K562 (cell line): Measurements from ENCODE around the gene ACTN3. TPM values are rescaled to one million over a fixed set of nuclear protein-coding genes. Genes with fewer than 3 reads are reported as not detected.

Source experiments
- ARHGAP35 ChIP-seq: fragments of 450-650 bp; IDR thresholded peaks from 2 replicates; pipeline ENCODE4 v1.6.1; 2018; ENCODE audit not compliant: partially characterized antibody
- ARID4B ChIP-seq: sonication (generic); formaldehyde crosslinking; IDR thresholded peaks from 2 replicates; pipeline ENCODE4 v1.8.0; 2022; ENCODE audit warnings: mild to moderate bottlenecking, missing genetic modification reagents
- C11orf30 ChIP-seq: fragments of 450-650 bp; IDR thresholded peaks from 2 replicates; pipeline ENCODE4 v1.6.1; 2016; ENCODE audit warnings: low read depth, mild to moderate bottlenecking
- CBX1 ChIP-seq: sonication (generic); IDR thresholded peaks from 2 replicates; pipeline ENCODE4 v1.6.1; 2016; ENCODE audit warnings: antibody characterized with exemption, low read depth, mild to moderate bottlenecking
- CHD2 ChIP-seq: IDR thresholded peaks from 2 replicates; pipeline ENCODE4 v1.6.1; 2011; ENCODE audit warnings: low read depth, low read length
- ELF2 ChIP-seq: fragments of 250-450 bp; sonication (Bioruptor Pico); IDR thresholded peaks from 2 replicates; pipeline ENCODE4 v1.5.0; 2021; ENCODE audit warnings: mild to moderate bottlenecking
- HDAC3 ChIP-seq: fragments of 450-650 bp; IDR thresholded peaks from 2 replicates; pipeline ENCODE4 v1.6.1; 2018; ENCODE audit warnings: borderline replicate concordance, mild to moderate bottlenecking, moderate library complexity; ENCODE audit not compliant: partially characterized antibody
- MECOM ChIP-seq: fragments of 250-450 bp; sonication (Bioruptor Pico); IDR thresholded peaks from 2 replicates; pipeline ENCODE4 v1.8.0; 2022; ENCODE audit warnings: inconsistent platforms
- NFIX ChIP-seq: fragments of 250-450 bp; sonication (Bioruptor Pico); IDR thresholded peaks from 2 replicates; pipeline ENCODE4 v1.4.0; 2020; ENCODE audit warnings: low read depth, mild to moderate bottlenecking, moderate library complexity
- RFX7 ChIP-seq: fragments of 250-450 bp; sonication (Bioruptor Pico); IDR thresholded peaks from 2 replicates; pipeline ENCODE4 v1.5.1; 2021; ENCODE audit warnings: mild to moderate bottlenecking
- SIX5 ChIP-seq, 2 experiments: IDR thresholded peaks; 2 replicates each; pipeline ENCODE4 v1.6.1; 2011; ENCODE audit warnings: low read length in 2 of 2, borderline replicate concordance in 1 of 2, low read depth in 1 of 2, mild to moderate bottlenecking in 1 of 2, moderate library complexity in 1 of 2; ENCODE audit not compliant: insufficient read depth in 1 of 2
- SREBF1 ChIP-seq: fragments of 150-350 bp; IDR thresholded peaks from 2 replicates; pipeline ENCODE4 v1.6.1; 2014; ENCODE audit warnings: antibody characterized with exemption, low read depth, low read length, borderline replicate concordance
- TBL1XR1 ChIP-seq, 2 experiments: IDR thresholded peaks; 2 replicates each; pipeline ENCODE4 v1.6.1; 2012; ENCODE audit warnings: improper control_type of control experiment in 2 of 2, low read length in 2 of 2, mild to moderate bottlenecking in 1 of 2
- THRAP3 ChIP-seq: fragments of 450-650 bp; IDR thresholded peaks from 2 replicates; pipeline ENCODE4 v1.6.1; 2016; ENCODE audit warnings: mild to moderate bottlenecking, inconsistent platforms, borderline replicate concordance
- ZBTB49 ChIP-seq: sonication (generic); formaldehyde crosslinking; IDR thresholded peaks from 2 replicates; pipeline ENCODE4 v1.8.0; 2022; ENCODE audit warnings: missing genetic modification reagents, mild to moderate bottlenecking, borderline replicate concordance
- ZFP91 ChIP-seq: sonication (generic); formaldehyde crosslinking; IDR thresholded peaks from 2 replicates; pipeline ENCODE4 v1.8.0; 2022; ENCODE audit warnings: mild to moderate bottlenecking, missing genetic modification reagents
- ZKSCAN1 ChIP-seq: fragments of 150-350 bp; IDR thresholded peaks from 2 replicates; pipeline ENCODE4 v1.6.1; 2016; ENCODE audit warnings: low read depth, low read length
- ZNF224 ChIP-seq: sonication (generic); formaldehyde crosslinking; IDR thresholded peaks from 2 replicates; pipeline ENCODE4 v1.8.0; 2022; ENCODE audit warnings: mild to moderate bottlenecking, missing genetic modification reagents
- ZNF354B ChIP-seq: fragments of 250-450 bp; sonication (Bioruptor Pico); IDR thresholded peaks from 2 replicates; pipeline ENCODE4 v1.4.0; 2020
- polyA plus RNA-seq, 8 experiments: library from polyadenylated mRNA; depleted of rRNA in 4 of 8; stranded (reverse) in 5 of 8; unstranded in 3 of 8; fragments of >200 nt; fragmentation: Nextera tagmentation in 2 of 8; fragmentation: Illumina TruSeq in 1 of 8; extraction: Ambion mirVana in 2 of 8; extraction: Trizol in 1 of 8; gene quantifications; 2 replicates each; pipeline versions ENCODE4 v1.2.1 to v1.2.3, GENCODE V29; 2011 to 2014; ENCODE audit warnings: inconsistent platforms in 1 of 8, missing spikeins in 1 of 8
- total RNA-seq, 7 experiments: library from RNA; depleted of rRNA in 6 of 7; stranded (reverse); fragments of >200 nt in 6 of 7; fragmentation: Illumina TruSeq in 2 of 7; extraction: Trizol in 2 of 7; gene quantifications; 2 replicates each; pipeline versions ENCODE4 v1.2.1 to v1.2.3, GENCODE V29; 2011 to 2021; ENCODE audit warnings: low replicate concordance in 1 of 7

The ACTN3 gene
- total and polyA plus RNA-seq, 9 of the 15 experiments (the other 6 are each of a cell fraction or from before 2014, with no cell fraction given), result not detected

- TF ChIP-seq SIX5 (IDR thresholded peaks at IDR 0.05; ENCODE audit: borderline replicate concordance in 1 of 2, insufficient read depth in 1 of 2, low read depth in 1 of 2, low read length in 2 of 2) (peak; percentile 29 to 36; a peak in 2 of 4 replicates), TBL1XR1 (IDR thresholded peaks at IDR 0.05; ENCODE audit: low read length in 2 of 2) (peak in 1 of 2 experiments; percentile 62; a peak in 1 of 4 replicates), THRAP3 (no peak), ZFP91 (CRISPR knock-in tag) (0 out of 2 replicates have a peak, but pooled peaks have one; percentile 18), ARID4B (peak; percentile 98), ZNF354B (no peak), MECOM (CRISPR knock-in tag) (no peak), ELF2 (CRISPR knock-in tag) (no peak), NFIX (no peak), SREBF1 (no peak), ZKSCAN1 (no peak), HDAC3 (no peak), RFX7 (CRISPR knock-in tag) (no peak), CBX1 (no peak), ZBTB49 (CRISPR knock-in tag) (no peak), ARHGAP35 (no peak), CHD2 (peak; percentile 39; the same call in 1 of the 2 replicates), C11orf30 (peak; percentile 97), ZNF224 (CRISPR knock-in tag) (no peak)
These were observed 36.3 kb upstream of the ACTN3 start, which contains the start of gene BBS1 (continued) for GRCh38 chr11:66510271-66510989.
